ENCODE data around the gene C2orf72.
"Not testable (repeated sequence)": the region's sequence is repeated elsewhere in the genome, so short reads cannot be mapped to it uniquely, and the experiment has no call there.

The C2orf72 gene

GRCh38 chr2:231015478-231015877, 21.8 kb upstream of the C2orf72 start:
- DNase-seq (ENCODE audit: low read depth) = no peak

GRCh38 chr2:231015926-231016325, 21.4 kb upstream of the C2orf72 start:
- no peak for DNase-seq (ENCODE audit: low read depth)

GRCh38 chr2:231016566-231017230, 20.6 kb upstream of the C2orf72 start:
- no peak for DNase-seq (ENCODE audit: low read depth)

GRCh38 chr2:231017231-231017598, 20.1 kb upstream of the C2orf72 start:
- no peak for DNase-seq (ENCODE audit: low read depth)

GRCh38 chr2:231018184-231018583, 19.1 kb upstream of the C2orf72 start:
- DNase-seq (ENCODE audit: low read depth) = no peak

- DNase-seq (ENCODE audit: low read depth) = not testable (repeated sequence)
Observed at GRCh38 chr2:231025059-231025458, 12.3 kb upstream of the C2orf72 start.

- no peak for DNase-seq (ENCODE audit: low read depth)
Observed at GRCh38 chr2:231028889-231029288, 8.4 kb upstream of the C2orf72 start.

- no peak for DNase-seq (ENCODE audit: low read depth)
Observed at GRCh38 chr2:231029563-231029962, 7.8 kb upstream of the C2orf72 start.

GRCh38 chr2:231030725-231031124, 6.6 kb upstream of the C2orf72 start:
- no peak for DNase-seq (ENCODE audit: low read depth)

- no peak for DNase-seq (ENCODE audit: low read depth)
Observed at GRCh38 chr2:231032575-231033140, 4.7 kb upstream of the C2orf72 start.

GRCh38 chr2:231033147-231034132, 3.9 kb upstream of the C2orf72 start:
- DNase-seq (ENCODE audit: low read depth) = no peak

- no peak for DNase-seq (ENCODE audit: low read depth)
Observed at GRCh38 chr2:231034291-231034882, 2.9 kb upstream of the C2orf72 start.

GRCh38 chr2:231036131-231036530, 1.2 kb upstream of the C2orf72 start:
- no peak for DNase-seq (ENCODE audit: low read depth)

- DNase-seq (ENCODE audit: low read depth) = no peak
Observed at GRCh38 chr2:231036578-231037106, 681 bp upstream of the C2orf72 start.

- DNase-seq (ENCODE audit: low read depth) = no peak
Observed at GRCh38 chr2:231037731-231038482, 584 bp downstream of the C2orf72 start.

GRCh38 chr2:231038483-231039293, 1.4 kb downstream of the C2orf72 start:
- DNase-seq (ENCODE audit: low read depth) = no peak

- DNase-seq (ENCODE audit: low read depth) = no peak
Observed at GRCh38 chr2:231039294-231039664, 2.0 kb downstream of the C2orf72 start.

GRCh38 chr2:231039821-231040364, 2.6 kb downstream of the C2orf72 start:
- no peak for DNase-seq (ENCODE audit: low read depth)

GRCh38 chr2:231041061-231041689, 3.9 kb downstream of the C2orf72 start:
- DNase-seq (ENCODE audit: low read depth) = no peak

GRCh38 chr2:231043796-231044195, 6.5 kb downstream of the C2orf72 start:
- no peak for DNase-seq (ENCODE audit: low read depth)
